Measurements from ENCODE around the gene POPDC3.
"Not testable (repeated sequence)": the region's sequence is repeated elsewhere in the genome, so short reads cannot be mapped to it uniquely, and the experiment has no call there.

The POPDC3 gene

DNA sequence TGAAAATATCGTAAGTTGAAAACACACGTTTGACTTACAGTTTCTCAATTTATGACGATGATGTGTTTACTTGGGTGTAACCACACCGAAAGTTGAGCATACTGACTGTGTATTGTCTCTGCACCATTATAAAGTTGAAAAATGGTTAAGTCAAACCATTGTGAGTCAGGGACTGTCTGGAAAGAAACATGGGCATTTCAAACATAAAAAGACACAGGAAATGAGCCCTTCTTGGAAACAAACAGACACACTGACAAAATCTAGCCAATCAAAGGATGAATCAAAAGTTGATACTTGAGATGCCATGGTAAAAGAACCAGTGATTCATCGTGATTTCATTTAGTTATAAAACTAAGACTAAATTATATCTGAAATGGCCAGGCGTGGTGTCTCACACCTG is 5.3 kb downstream of the POPDC3 start:
- peak; percentile 50 for ATAC-seq
- no peak for TF ChIP-seq PPARA (CRISPR knock-in tag; IDR thresholded peaks at IDR 0.05; ENCODE audit: borderline replicate concordance)

DNA sequence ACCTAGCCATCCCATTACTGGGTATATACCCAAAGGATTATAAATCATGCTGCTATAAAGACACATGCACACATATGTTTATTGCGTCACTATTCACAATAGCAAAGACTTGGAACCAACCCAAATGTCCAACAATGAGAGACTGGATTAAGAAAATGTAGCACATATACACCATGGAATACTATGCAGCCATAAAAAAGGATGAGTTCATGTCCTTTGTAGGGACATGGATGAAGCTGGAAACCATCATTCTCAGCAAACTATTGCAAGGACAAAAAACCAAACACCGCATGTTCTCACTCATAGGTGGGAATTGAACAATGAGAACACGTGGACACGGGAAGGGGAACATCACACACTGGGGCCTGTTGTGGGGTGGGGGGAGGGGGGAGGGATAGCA is 7.3 kb downstream of the POPDC3 start:
- ATAC-seq: not testable (repeated sequence)

DNA sequence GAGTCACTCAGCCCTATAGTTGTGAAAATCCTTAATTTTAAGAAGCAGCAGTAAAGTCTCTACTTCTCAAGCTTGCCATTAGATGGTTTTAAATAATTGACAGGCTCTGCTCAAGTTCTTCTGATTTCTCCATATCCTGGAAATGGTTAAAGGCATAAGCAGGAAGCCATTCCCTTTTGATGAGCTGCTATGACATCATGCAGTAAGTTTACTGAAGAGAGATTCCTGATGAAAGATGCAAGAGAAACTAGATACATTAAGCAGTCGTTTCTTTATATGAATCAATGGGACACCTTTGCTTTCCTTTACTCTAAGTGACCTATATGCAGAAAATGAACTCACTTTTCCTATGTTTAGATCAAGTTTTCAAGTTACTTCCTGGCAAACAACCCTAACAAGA is 9.8 kb downstream of the POPDC3 start:
- peak; percentile 55; the same call in 2 of the 3 replicates for ATAC-seq
- TF ChIP-seq ZFP3 (CRISPR knock-in tag; IDR thresholded peaks at IDR 0.05) (no peak), ZNF565 (CRISPR knock-in tag; conservative IDR thresholded peaks at IDR 0.05; ENCODE audit: low read depth) (no peak), RARB (CRISPR knock-in tag; IDR thresholded peaks at IDR 0.05) (no peak), ZFP30 (CRISPR knock-in tag; IDR thresholded peaks at IDR 0.05) (no peak), GLIS3 (CRISPR knock-in tag; IDR thresholded peaks at IDR 0.05) (no peak), ARNTL (CRISPR knock-in tag; IDR thresholded peaks at IDR 0.05; ENCODE audit: borderline replicate concordance, low read depth) (no peak), ZNF8 (CRISPR knock-in tag; IDR thresholded peaks at IDR 0.05) (no peak), SNAI2 (CRISPR knock-in tag; IDR thresholded peaks at IDR 0.05) (no peak)
- TF ChIP-seq, protein P1, sequence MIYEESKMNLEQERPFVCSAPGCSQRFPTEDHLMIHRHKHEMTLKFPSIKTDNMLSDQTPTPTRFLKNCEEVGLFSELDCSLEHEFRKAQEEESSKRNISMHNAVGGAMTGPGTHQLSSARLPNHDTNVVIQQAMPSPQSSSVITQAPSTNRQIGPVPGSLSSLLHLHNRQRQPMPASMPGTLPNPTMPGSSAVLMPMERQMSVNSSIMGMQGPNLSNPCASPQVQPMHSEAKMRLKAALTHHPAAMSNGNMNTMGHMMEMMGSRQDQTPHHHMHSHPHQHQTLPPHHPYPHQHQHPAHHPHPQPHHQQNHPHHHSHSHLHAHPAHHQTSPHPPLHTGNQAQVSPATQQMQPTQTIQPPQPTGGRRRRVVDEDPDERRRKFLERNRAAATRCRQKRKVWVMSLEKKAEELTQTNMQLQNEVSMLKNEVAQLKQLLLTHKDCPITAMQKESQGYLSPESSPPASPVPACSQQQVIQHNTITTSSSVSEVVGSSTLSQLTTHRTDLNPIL (CRISPR knock-in tag; IDR thresholded peaks at IDR 0.05; ENCODE audit: low read depth): no peak
- TF ChIP-seq, protein P2, sequence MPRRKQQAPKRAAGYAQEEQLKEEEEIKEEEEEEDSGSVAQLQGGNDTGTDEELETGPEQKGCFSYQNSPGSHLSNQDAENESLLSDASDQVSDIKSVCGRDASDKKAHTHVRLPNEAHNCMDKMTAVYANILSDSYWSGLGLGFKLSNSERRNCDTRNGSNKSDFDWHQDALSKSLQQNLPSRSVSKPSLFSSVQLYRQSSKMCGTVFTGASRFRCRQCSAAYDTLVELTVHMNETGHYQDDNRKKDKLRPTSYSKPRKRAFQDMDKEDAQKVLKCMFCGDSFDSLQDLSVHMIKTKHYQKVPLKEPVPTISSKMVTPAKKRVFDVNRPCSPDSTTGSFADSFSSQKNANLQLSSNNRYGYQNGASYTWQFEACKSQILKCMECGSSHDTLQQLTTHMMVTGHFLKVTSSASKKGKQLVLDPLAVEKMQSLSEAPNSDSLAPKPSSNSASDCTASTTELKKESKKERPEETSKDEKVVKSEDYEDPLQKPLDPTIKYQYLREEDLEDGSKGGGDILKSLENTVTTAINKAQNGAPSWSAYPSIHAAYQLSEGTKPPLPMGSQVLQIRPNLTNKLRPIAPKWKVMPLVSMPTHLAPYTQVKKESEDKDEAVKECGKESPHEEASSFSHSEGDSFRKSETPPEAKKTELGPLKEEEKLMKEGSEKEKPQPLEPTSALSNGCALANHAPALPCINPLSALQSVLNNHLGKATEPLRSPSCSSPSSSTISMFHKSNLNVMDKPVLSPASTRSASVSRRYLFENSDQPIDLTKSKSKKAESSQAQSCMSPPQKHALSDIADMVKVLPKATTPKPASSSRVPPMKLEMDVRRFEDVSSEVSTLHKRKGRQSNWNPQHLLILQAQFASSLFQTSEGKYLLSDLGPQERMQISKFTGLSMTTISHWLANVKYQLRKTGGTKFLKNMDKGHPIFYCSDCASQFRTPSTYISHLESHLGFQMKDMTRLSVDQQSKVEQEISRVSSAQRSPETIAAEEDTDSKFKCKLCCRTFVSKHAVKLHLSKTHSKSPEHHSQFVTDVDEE (CRISPR knock-in tag; IDR thresholded peaks at IDR 0.05): no peak

DNA sequence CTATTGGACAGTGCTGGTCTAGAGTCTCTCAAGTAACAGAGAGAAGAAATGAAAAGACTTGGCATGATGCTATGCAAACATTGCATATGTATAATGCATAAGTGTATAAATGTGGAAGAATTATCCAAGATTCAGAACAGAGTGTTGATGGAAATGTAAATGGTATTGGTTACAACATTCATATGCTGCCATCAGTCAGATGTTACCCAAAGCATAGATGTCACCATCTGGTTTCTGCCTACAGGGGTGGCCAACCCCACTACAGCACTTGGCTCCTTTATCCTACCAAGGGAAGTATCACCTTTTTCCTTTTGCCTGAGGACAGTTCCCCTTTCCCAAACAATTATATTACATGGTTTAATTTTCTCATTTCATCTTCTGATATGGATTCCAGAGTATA is 11.9 kb downstream of the POPDC3 start:
- ATAC-seq: no peak

More for the DNA sequence above, 11.9 kb downstream of the POPDC3 start:
- TF ChIP-seq ZNF565 (CRISPR knock-in tag; conservative IDR thresholded peaks at IDR 0.05; ENCODE audit: low read depth): no peak
- TF ChIP-seq, protein P2 (CRISPR knock-in tag; IDR thresholded peaks at IDR 0.05): no peak
- TF ChIP-seq ZNF70 (CRISPR knock-in tag; IDR thresholded peaks at IDR 0.05): no peak
- TF ChIP-seq PPARA (CRISPR knock-in tag; IDR thresholded peaks at IDR 0.05; ENCODE audit: borderline replicate concordance): no peak
- TF ChIP-seq SNAI2 (CRISPR knock-in tag; IDR thresholded peaks at IDR 0.05): no peak
- TF ChIP-seq, protein P3, sequence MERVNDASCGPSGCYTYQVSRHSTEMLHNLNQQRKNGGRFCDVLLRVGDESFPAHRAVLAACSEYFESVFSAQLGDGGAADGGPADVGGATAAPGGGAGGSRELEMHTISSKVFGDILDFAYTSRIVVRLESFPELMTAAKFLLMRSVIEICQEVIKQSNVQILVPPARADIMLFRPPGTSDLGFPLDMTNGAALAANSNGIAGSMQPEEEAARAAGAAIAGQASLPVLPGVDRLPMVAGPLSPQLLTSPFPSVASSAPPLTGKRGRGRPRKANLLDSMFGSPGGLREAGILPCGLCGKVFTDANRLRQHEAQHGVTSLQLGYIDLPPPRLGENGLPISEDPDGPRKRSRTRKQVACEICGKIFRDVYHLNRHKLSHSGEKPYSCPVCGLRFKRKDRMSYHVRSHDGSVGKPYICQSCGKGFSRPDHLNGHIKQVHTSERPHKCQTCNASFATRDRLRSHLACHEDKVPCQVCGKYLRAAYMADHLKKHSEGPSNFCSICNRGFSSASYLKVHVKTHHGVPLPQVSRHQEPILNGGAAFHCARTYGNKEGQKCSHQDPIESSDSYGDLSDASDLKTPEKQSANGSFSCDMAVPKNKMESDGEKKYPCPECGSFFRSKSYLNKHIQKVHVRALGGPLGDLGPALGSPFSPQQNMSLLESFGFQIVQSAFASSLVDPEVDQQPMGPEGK (CRISPR knock-in tag; IDR thresholded peaks at IDR 0.05; ENCODE audit: borderline replicate concordance): no peak
- TF ChIP-seq, protein P4, sequence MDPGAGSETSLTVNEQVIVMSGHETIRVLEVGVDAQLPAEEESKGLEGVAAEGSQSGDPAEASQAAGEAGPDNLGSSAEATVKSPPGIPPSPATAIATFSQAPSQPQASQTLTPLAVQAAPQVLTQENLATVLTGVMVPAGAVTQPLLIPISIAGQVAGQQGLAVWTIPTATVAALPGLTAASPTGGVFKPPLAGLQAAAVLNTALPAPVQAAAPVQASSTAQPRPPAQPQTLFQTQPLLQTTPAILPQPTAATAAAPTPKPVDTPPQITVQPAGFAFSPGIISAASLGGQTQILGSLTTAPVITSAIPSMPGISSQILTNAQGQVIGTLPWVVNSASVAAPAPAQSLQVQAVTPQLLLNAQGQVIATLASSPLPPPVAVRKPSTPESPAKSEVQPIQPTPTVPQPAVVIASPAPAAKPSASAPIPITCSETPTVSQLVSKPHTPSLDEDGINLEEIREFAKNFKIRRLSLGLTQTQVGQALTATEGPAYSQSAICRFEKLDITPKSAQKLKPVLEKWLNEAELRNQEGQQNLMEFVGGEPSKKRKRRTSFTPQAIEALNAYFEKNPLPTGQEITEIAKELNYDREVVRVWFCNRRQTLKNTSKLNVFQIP (CRISPR knock-in tag; IDR thresholded peaks at IDR 0.05; ENCODE audit: borderline replicate concordance, low read depth): no peak
- no peak for TF ChIP-seq ZFP30 (CRISPR knock-in tag; IDR thresholded peaks at IDR 0.05)
- no peak for TF ChIP-seq ISL1 (CRISPR knock-in tag; IDR thresholded peaks at IDR 0.05)
- TF ChIP-seq GLIS3 (CRISPR knock-in tag; IDR thresholded peaks at IDR 0.05): no peak
